Measurements from ENCODE around the gene LRRIQ3. TPM values are rescaled to one million over a fixed set of nuclear protein-coding genes. Genes with fewer than 3 reads are reported as not detected.

The LRRIQ3 gene
- total and polyA plus RNA-seq, 2 of the 4 experiments (the other 2 are of a cell fraction): 1.2 to 1.8 TPM

DNA sequence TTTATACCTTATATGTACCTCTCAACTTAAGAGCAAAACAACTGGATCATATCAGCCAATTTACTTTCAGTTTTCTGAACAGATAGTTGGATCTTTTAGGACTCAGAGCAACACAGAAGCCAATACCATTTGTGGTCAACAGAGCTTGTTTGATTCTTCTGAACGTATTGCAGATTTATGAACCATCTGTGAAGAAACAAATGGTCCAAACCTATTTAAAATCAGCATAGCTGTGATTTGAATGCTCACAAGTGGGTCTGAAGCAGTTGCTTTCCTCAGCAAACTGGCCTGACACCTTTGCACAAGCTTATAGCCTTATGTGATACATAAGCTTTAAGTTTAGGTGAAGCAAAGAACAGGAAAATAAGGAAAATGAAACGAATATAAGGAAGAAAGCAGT is 147.6 kb downstream of the LRRIQ3 start:
- H3K27me3 ChIP-seq (ENCODE audit: control insufficient read depth, insufficient read depth, low read length): no peaks in the 10 kb centered on the region
- H3K9ac ChIP-seq (ENCODE audit: low read depth, low read length): no peak overlapping the region
- in situ Hi-C loops (cut with MboI; ENCODE audit: low sequenced_read_pairs): no loop called here
- TF ChIP-seq, protein P1, sequence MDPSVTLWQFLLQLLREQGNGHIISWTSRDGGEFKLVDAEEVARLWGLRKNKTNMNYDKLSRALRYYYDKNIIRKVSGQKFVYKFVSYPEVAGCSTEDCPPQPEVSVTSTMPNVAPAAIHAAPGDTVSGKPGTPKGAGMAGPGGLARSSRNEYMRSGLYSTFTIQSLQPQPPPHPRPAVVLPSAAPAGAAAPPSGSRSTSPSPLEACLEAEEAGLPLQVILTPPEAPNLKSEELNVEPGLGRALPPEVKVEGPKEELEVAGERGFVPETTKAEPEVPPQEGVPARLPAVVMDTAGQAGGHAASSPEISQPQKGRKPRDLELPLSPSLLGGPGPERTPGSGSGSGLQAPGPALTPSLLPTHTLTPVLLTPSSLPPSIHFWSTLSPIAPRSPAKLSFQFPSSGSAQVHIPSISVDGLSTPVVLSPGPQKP (IDR thresholded peaks at IDR 0.05; ENCODE audit: borderline replicate concordance, low read depth, low read length): no peak
- TF ChIP-seq MXI1 (IDR thresholded peaks at IDR 0.05; ENCODE audit: borderline replicate concordance, low read depth, low read length) (no peak), MAFK (IDR thresholded peaks at IDR 0.05; ENCODE audit: low read depth, low read length) (no peak), RCOR1 (IDR thresholded peaks at IDR 0.05; ENCODE audit: insufficient replicate concordance, low read length) (no peak), CHD1 (IDR thresholded peaks at IDR 0.05; ENCODE audit: low read depth, low read length) (no peak)
- H2BK15ac ChIP-seq (ENCODE audit: low read depth, low read length): no peak overlapping the region
- POLR2A ChIA-PET (ENCODE audit: unreplicated experiment): no interaction called here
- no peaks in the 10 kb centered on the region for H3K36me3 ChIP-seq (ENCODE audit: control insufficient read depth, insufficient read depth, low read length)
- no peak overlapping the region for H4K8ac ChIP-seq (ENCODE audit: low read depth in 2 of 2, low read length in 2 of 2)
- CTCF ChIA-PET: no interaction called here
- H2BK5ac ChIP-seq (ENCODE audit: low read depth, low read length, poor library complexity, severe bottlenecking): no peak overlapping the region
- DNase-seq (no peak), ATAC-seq (ENCODE audit: low read depth) (no peak)
- H3K4me2 ChIP-seq (ENCODE audit: low read depth, low read length): no peak overlapping the region
- no peak overlapping the region for H2AK9ac ChIP-seq (replicated peaks; ENCODE audit: low read depth, low read length, poor library complexity)
- H2BK120ac ChIP-seq (ENCODE audit: low read depth, low read length): no peak overlapping the region
- H3K56ac ChIP-seq (ENCODE audit: extremely low read depth, insufficient read depth, low read length): no peak overlapping the region
- H2AFZ ChIP-seq (replicated peaks; ENCODE audit: low read length, poor library complexity): no peak overlapping the region
- no peak overlapping the region for H3K27ac ChIP-seq (ENCODE audit: insufficient read depth, low read length)
- no peaks in the 10 kb centered on the region for H3K9me1 ChIP-seq (ENCODE audit: insufficient read depth, low read length)
- H2BK20ac ChIP-seq (ENCODE audit: low read depth, low read length): no peak overlapping the region
- dilution Hi-C loops (cut with HindIII; ENCODE audit: low sequenced_read_pairs, unreplicated experiment): no loop called here
- H3K4ac ChIP-seq (ENCODE audit: low read depth, low read length): no peak overlapping the region
- intact Hi-C loops (cut with micrococcal nuclease): no loop called here
- H3K79me1 ChIP-seq (ENCODE audit: low read depth in 1 of 2, low read length in 2 of 2): no peaks in the 10 kb centered on the region
- H3K9me3 ChIP-seq (ENCODE audit: control insufficient read depth, insufficient read depth, low read length): no peaks in the 10 kb centered on the region
- no peak overlapping the region for H3K23ac ChIP-seq (ENCODE audit: low read depth, low read length)
- no peak overlapping the region for H2AK5ac ChIP-seq (ENCODE audit: low read depth, low read length)
- no peaks in the 10 kb centered on the region for H4K20me1 ChIP-seq (ENCODE audit: insufficient read depth, low read length)
- H4K5ac ChIP-seq (ENCODE audit: low read depth, low read length): no peak overlapping the region
- no TSS peak for BruUV-seq (replicated peaks)
- no CpG with 5 or more reads among the region's 2 CpGs for WGBS, 2 experiments (ENCODE audit: extremely low coverage in 2 of 2, insufficient read length in 1 of 2)
- no peak overlapping the region for H3K4me3 ChIP-seq (ENCODE audit: insufficient read depth, low read depth, low read length)
- H3K18ac ChIP-seq (ENCODE audit: low read depth, low read length): no peak overlapping the region
- no peak overlapping the region for H3K14ac ChIP-seq (replicated peaks; ENCODE audit: low read depth, low read length)
- H4K91ac ChIP-seq (ENCODE audit: insufficient read depth, low read depth, low read length): no peak overlapping the region
- no peaks in the 10 kb centered on the region for H3K4me1 ChIP-seq (ENCODE audit: control insufficient read depth, insufficient read depth, low read length)
